Activated T-cell treated with anti-CD3 and anti-CD28 coated beads, Interleukin-2, amount 50 U/mL, for 72 hours (primary cell): ENCODE measurements around the gene ACP3. TPM values are rescaled to one million over a fixed set of nuclear protein-coding genes. Genes with fewer than 3 reads are reported as not detected.

Source experiments
- ATAC-seq, 2 donors: fragments of 150-1000 bp; cut with Tn5 transposase; replicated peaks in 1 of 2; 2 replicates each; pipeline ENCODE4 v1.10.0; 2021; ENCODE audit warnings: moderate library complexity in 2 of 2, mild to moderate bottlenecking in 1 of 2
- DNase-seq, 2 donors: peaks; one replicate each; pipeline ENCODE4 v3.0.0; 2021 to 2022; ENCODE audit warnings: mixed read lengths in 1 of 2
- H3K27ac Mint-ChIP-seq: one replicate; pipeline ENCODE4 v1.8.0; 2022; ENCODE audit warnings: mild to moderate bottlenecking, moderate library complexity, mixed read lengths
- H3K27me3 Mint-ChIP-seq: one replicate; pipeline ENCODE4 v1.8.0; 2022; ENCODE audit warnings: low read depth, mixed read lengths
- H3K36me3 Mint-ChIP-seq, 2 donors: one replicate each; pipeline ENCODE4 v1.8.0; 2022; ENCODE audit warnings: mixed read lengths in 2 of 2, mild to moderate bottlenecking in 1 of 2; ENCODE audit not compliant: insufficient read depth in 2 of 2
- H3K4me1 Mint-ChIP-seq: one replicate; pipeline ENCODE4 v1.8.0; 2022; ENCODE audit warnings: low read depth, mixed read lengths
- H3K4me3 Mint-ChIP-seq, 2 donors: one replicate each; pipeline ENCODE4 v1.8.0; 2022; ENCODE audit warnings: mild to moderate bottlenecking in 2 of 2, mixed read lengths in 2 of 2, moderate library complexity in 2 of 2
- H3K9me3 Mint-ChIP-seq, 2 donors: one replicate each; pipeline ENCODE4 v1.8.0; 2022; ENCODE audit warnings: mixed read lengths in 2 of 2
- total RNA-seq, 2 donors: library from RNA; stranded (reverse); gene quantifications; one replicate each; pipeline ENCODE4 v1.2.3, GENCODE V29; 2022

ACP3 gene, protein sequence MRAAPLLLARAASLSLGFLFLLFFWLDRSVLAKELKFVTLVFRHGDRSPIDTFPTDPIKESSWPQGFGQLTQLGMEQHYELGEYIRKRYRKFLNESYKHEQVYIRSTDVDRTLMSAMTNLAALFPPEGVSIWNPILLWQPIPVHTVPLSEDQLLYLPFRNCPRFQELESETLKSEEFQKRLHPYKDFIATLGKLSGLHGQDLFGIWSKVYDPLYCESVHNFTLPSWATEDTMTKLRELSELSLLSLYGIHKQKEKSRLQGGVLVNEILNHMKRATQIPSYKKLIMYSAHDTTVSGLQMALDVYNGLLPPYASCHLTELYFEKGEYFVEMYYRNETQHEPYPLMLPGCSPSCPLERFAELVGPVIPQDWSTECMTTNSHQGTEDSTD
- not detected for total RNA-seq

- H3K9me3 Mint-ChIP-seq = peaks cover 0 to 3% of the 10 kb centered on the region in 2 donors
- ATAC-seq (no peak), DNase-seq (no peak)
- H3K27ac Mint-ChIP-seq = no peak within 1 kb of the TSS
- H3K4me3 Mint-ChIP-seq = no peak within 1 kb of the TSS
- peaks cover 6% of the 10 kb centered on the region for H3K27me3 Mint-ChIP-seq
- no peaks in the 10 kb centered on the region for H3K36me3 Mint-ChIP-seq
- H3K4me1 Mint-ChIP-seq = no peaks in the 10 kb centered on the region
Measured at GRCh38 chr3:132317229-132317948, at the start of gene ACP3. ACP3 (plus strand) TSS chr3:132317407; CDS start chr3:132317457, 50 bp downstream.

DNA sequence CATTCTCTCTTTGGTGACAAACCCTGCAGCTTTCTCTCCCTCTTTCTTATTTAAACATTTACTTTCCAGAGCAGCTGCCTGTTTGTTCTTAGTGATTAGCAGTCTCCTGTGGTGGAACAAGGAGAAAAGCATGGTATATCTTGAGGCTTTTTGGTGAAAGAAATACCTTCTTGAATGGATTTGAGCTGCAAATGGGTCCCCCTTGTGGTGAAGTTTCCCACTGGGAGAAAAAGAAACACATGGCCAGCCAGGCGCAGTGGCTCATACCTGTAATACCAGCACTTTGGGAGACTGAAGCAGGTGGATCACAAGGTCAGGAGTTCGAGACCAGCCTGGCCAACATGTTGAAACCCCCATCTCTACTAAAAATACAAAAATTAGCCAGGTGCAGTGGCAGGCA lies 48.3 kb upstream of the ACP3 start:
- H3K27me3 Mint-ChIP-seq = peaks cover 8% of the 10 kb centered on the region
- H3K36me3 Mint-ChIP-seq = no peaks in the 10 kb centered on the region
- DNase-seq (no peak), ATAC-seq (no peak)
- no peak overlapping the region for H3K27ac Mint-ChIP-seq
- no peaks in the 10 kb centered on the region for H3K4me1 Mint-ChIP-seq
- no peak overlapping the region for H3K4me3 Mint-ChIP-seq
- no peaks in the 10 kb centered on the region for H3K9me3 Mint-ChIP-seq

DNA sequence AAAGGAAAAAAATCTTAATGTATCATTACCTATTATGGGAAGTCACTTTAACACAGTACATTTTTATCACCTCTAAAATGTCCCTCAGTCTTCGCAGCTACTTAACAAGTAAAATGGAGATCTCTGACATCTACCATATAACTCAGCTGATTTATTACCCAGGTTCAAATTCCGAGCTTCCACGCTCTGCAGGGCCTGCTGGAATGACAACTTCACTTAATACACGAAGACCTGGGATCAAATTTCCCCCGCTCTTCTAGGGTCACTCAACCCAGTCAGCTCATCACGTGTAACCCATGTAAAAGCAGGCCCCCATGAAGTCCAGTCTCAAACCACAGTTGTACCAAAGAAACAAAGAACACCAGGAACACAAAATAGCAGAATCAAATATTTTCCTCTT lies 44.2 kb upstream of the ACP3 start:
- peaks cover 3 to 4% of the 10 kb centered on the region in 2 donors for H3K9me3 Mint-ChIP-seq
- H3K36me3 Mint-ChIP-seq = peaks cover 0 to 2% of the 10 kb centered on the region in 2 donors
- H3K4me1 Mint-ChIP-seq = no peaks in the 10 kb centered on the region
- no peak overlapping the region for H3K27ac Mint-ChIP-seq
- H3K4me3 Mint-ChIP-seq = no peak overlapping the region
- ATAC-seq (no peak), DNase-seq (no peak)
- H3K27me3 Mint-ChIP-seq = peaks cover 8% of the 10 kb centered on the region

DNA sequence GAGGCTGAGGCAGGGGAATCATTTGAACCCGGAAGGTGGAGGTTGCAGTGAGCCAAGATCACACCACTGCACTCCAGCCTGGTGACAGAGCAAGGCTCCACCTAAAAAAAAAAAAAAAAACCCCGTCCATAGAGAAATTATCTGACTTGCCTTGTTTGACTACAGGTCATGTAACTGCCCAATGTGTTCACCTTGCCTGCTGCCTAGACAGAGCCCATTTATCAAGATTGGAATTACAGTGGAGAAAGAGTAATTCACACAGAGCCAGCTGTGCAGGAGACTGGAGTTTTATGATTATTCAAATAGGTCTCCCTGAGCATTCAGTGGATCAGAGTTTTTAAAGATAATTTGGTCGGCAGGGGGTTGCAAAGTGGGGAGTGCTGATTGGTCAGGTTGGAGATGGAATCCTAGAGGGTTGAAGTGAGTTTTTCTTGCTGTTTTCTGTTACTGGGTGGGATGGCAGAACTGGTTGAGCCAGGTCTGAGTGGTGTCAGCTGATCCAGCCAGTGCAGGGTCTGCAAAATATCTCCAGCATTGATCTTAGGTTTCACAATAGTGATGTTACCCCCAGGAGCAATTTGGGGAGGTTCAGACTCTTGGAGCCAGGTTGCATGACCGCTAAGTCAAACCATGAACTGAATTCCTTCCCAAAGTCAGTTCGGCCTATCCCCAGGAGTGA lies 40.8 kb upstream of the ACP3 start:
- Mint-ChIP-seq H3K36me3 (peaks cover 0 to 2% of the 10 kb centered on the region in 2 donors), H3K27ac (no peak overlapping the region), H3K9me3 (peaks cover 3 to 4% of the 10 kb centered on the region in 2 donors), H3K27me3 (peaks cover 8% of the 10 kb centered on the region), H3K4me3 (no peak overlapping the region), H3K4me1 (no peaks in the 10 kb centered on the region)
- DNase-seq (no peak), ATAC-seq (no peak)

DNA sequence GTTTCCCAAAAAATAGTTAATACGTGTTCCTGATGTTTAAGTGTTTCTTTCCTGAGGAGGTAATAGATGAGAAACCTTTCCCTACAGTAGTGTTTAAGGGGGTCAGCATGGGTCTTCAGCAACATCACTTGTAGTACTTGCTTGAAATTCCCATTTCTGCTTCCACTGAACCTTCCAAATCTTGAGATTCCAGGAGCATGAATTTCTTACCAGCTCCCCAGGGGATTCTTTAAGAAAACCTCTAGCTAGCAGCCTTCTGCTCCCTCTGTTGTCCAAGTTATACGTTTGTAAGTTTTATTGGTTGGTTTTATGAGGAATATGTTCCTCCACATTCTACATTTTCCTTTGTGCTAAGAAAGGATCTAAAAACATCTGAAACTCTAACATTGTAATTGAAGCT lies 38.2 kb upstream of the ACP3 start:
- peaks cover 0 to 2% of the 10 kb centered on the region in 2 donors for H3K36me3 Mint-ChIP-seq
- ATAC-seq (no peak), DNase-seq (no peak)
- no peak overlapping the region for H3K4me3 Mint-ChIP-seq
- H3K27me3 Mint-ChIP-seq = peaks cover 7% of the 10 kb centered on the region
- H3K9me3 Mint-ChIP-seq = peaks cover 3 to 4% of the 10 kb centered on the region in 2 donors
- no peak overlapping the region for H3K27ac Mint-ChIP-seq
- no peaks in the 10 kb centered on the region for H3K4me1 Mint-ChIP-seq

DNA sequence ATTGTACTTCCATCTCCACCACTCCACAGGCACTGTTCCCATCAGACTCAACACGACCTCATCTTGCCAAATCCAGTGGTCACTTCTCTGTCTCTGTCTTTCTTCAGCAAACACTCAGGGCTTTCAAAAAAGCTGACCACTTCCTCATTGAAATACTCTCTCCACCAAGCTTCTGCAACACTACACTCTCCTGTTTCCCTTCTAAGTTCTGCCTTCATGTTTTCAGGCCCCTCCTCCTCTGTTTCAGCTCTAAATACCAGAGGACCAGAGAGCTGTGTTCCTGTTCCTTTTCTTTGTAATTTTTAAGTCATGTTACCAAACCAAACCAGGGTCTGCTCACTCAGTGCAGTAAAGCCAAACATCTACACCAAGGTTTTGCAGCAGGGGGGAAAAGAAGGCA lies 33.8 kb upstream of the ACP3 start:
- Mint-ChIP-seq H3K4me1 (no peaks in the 10 kb centered on the region), H3K9me3 (peaks cover 0 to 3% of the 10 kb centered on the region in 2 donors), H3K36me3 (peaks cover 0 to 3% of the 10 kb centered on the region in 2 donors), H3K4me3 (no peak overlapping the region), H3K27me3 (peaks cover 20% of the 10 kb centered on the region), H3K27ac (no peak overlapping the region)
- ATAC-seq = no peak
- DNase-seq = no peak

- Mint-ChIP-seq H3K4me3 (no peak overlapping the region), H3K27me3 (peaks cover 24% of the 10 kb centered on the region), H3K9me3 (peaks cover 0 to 3% of the 10 kb centered on the region in 2 donors), H3K4me1 (no peaks in the 10 kb centered on the region), H3K36me3 (peaks cover 0 to 3% of the 10 kb centered on the region in 2 donors), H3K27ac (no peak overlapping the region)
- DNase-seq (no peak), ATAC-seq (no peak)
Measured at GRCh38 chr3:132283916-132284405, 33.2 kb upstream of the ACP3 start.

- H3K9me3 Mint-ChIP-seq = peaks cover 0 to 3% of the 10 kb centered on the region in 2 donors
- H3K36me3 Mint-ChIP-seq = peaks cover 0 to 3% of the 10 kb centered on the region in 2 donors
- no peaks in the 10 kb centered on the region for H3K4me1 Mint-ChIP-seq
- ATAC-seq (no peak), DNase-seq (no peak)
- H3K4me3 Mint-ChIP-seq = no peak overlapping the region
- peaks cover 24% of the 10 kb centered on the region for H3K27me3 Mint-ChIP-seq
- no peak overlapping the region for H3K27ac Mint-ChIP-seq
Measured at GRCh38 chr3:132284781-132285619, 32.2 kb upstream of the ACP3 start.

- H3K36me3 Mint-ChIP-seq = peaks cover 0 to 3% of the 10 kb centered on the region in 2 donors
- ATAC-seq = no peak
- H3K4me1 Mint-ChIP-seq = no peaks in the 10 kb centered on the region
Measured at GRCh38 chr3:132285620-132285945, 31.6 kb upstream of the ACP3 start.

GRCh38 chr3:132286035-132286434 lies 31.2 kb upstream of the ACP3 start:
- peaks cover 0 to 3% of the 10 kb centered on the region in 2 donors for H3K36me3 Mint-ChIP-seq

More at GRCh38 chr3:132285620-132285945, 31.6 kb upstream of the ACP3 start:
- peaks cover 24% of the 10 kb centered on the region for H3K27me3 Mint-ChIP-seq
- H3K4me3 Mint-ChIP-seq = no peak overlapping the region
- DNase-seq = no peak
- H3K27ac Mint-ChIP-seq = no peak overlapping the region
- peaks cover 0 to 3% of the 10 kb centered on the region in 2 donors for H3K9me3 Mint-ChIP-seq

DNA sequence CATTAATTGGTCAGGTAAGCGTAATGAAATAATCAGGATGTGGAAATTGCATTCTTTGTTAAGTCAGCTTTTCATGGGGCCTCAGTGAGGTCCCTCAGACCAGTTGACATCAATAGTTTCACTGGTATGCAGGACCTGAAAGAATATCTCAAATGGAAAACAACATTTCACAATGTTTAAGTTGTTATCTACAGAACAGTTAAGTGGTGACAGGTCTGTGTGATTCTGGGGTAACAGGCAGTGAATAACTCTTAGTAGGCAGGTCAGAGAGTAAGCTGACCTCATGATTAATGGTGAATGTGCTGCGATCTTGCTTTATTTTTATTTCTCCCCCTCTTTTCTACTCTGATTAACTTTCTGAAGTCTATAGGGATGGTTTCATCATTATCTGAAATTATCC lies 28.9 kb upstream of the ACP3 start:
- peaks cover 0 to 3% of the 10 kb centered on the region in 2 donors for H3K9me3 Mint-ChIP-seq
- no peaks in the 10 kb centered on the region for H3K4me1 Mint-ChIP-seq
- no peak for ATAC-seq
- no peak overlapping the region for H3K4me3 Mint-ChIP-seq
- H3K36me3 Mint-ChIP-seq = peaks cover 0 to 3% of the 10 kb centered on the region in 2 donors
- peaks cover 20% of the 10 kb centered on the region for H3K27me3 Mint-ChIP-seq
- H3K27ac Mint-ChIP-seq = no peak overlapping the region
- no peak for DNase-seq

More at GRCh38 chr3:132286035-132286434, 31.2 kb upstream of the ACP3 start:
- H3K4me1 Mint-ChIP-seq = no peaks in the 10 kb centered on the region
- no peak overlapping the region for H3K4me3 Mint-ChIP-seq
- ATAC-seq (no peak), DNase-seq (no peak)
- peaks cover 0 to 3% of the 10 kb centered on the region in 2 donors for H3K9me3 Mint-ChIP-seq
- peaks cover 24% of the 10 kb centered on the region for H3K27me3 Mint-ChIP-seq
- no peak overlapping the region for H3K27ac Mint-ChIP-seq

GRCh38 chr3:132289316-132289715 lies 27.9 kb upstream of the ACP3 start:
- H3K27me3 Mint-ChIP-seq = peaks cover 18% of the 10 kb centered on the region
- no peak overlapping the region for H3K4me3 Mint-ChIP-seq
- no peak overlapping the region for H3K27ac Mint-ChIP-seq
- H3K4me1 Mint-ChIP-seq = no peaks in the 10 kb centered on the region
- ATAC-seq (no peak), DNase-seq (no peak)
- peaks cover 0 to 3% of the 10 kb centered on the region in 2 donors for H3K36me3 Mint-ChIP-seq
- peaks cover 0 to 3% of the 10 kb centered on the region in 2 donors for H3K9me3 Mint-ChIP-seq
